Ishikawa (cell line): ENCODE data around the gene TOX2.

Experiments
- EP300 ChIP-seq: IDR thresholded peaks from 2 replicates; pipeline ENCODE4 v1.6.1; 2012; ENCODE audit warnings: borderline replicate concordance
- MAX ChIP-seq: IDR thresholded peaks from 2 replicates; pipeline ENCODE4 v1.6.1; 2012
- RAD21 ChIP-seq: IDR thresholded peaks from 2 replicates; pipeline ENCODE4 v1.6.1; 2012; ENCODE audit warnings: low read depth
- REST ChIP-seq: IDR thresholded peaks from 2 replicates; pipeline ENCODE4 v1.6.1; 2012; ENCODE audit warnings: low read depth, mild to moderate bottlenecking
- TAF1 ChIP-seq: IDR thresholded peaks from 2 replicates; pipeline ENCODE4 v1.6.1; 2012; ENCODE audit warnings: low read depth, mild to moderate bottlenecking
- YY1 ChIP-seq: IDR thresholded peaks from 2 replicates; pipeline ENCODE4 v1.6.1; 2012; ENCODE audit warnings: low read depth

GRCh38 chr20:43972692-43973091 is 58.0 kb downstream of the TOX2 start:
- TF ChIP-seq EP300 (no peak), MAX (no peak), REST (no peak), RAD21 (no peak), YY1 (no peak), TAF1 (no peak)
